SK-N-SH (cell line): Measurements from ENCODE around the gene ATP8A1. TPM values are rescaled to one million over a fixed set of nuclear protein-coding genes. Genes with fewer than 3 reads are reported as not detected.

Experiments used
- CTCF ChIA-PET: fragments of 300-600, 350-600 bp; formaldehyde crosslinking; extraction: SDS; loops from one replicate; lab custom pipeline; 2021; lab: Yijun Ruan, JAX
- POLR2A ChIA-PET: fragments of 350-600 bp; sonication (Branson Sonifier 250); formaldehyde crosslinking; extraction: SDS; loops from one replicate; lab custom pipeline; 2020; ENCODE audit warnings: antibody characterized with exemption, inconsistent platforms; lab: Yijun Ruan, JAX
- DNase-seq: peaks from one replicate; pipeline ENCODE4 v3.0.0; 2012
- H2AFZ ChIP-seq: fragments of 200-600 bp; sonication (generic); 2 replicates; pipeline ENCODE4 v1.8.1; 2016; ENCODE audit warnings: antibody characterized with exemption, mild to moderate bottlenecking, low read depth
- H3F3A ChIP-seq: fragments of 200-600 bp; sonication (generic); replicated peaks from 2 replicates; pipeline ENCODE3; 2016; ENCODE audit warnings: antibody characterized with exemption, mild to moderate bottlenecking; ENCODE audit not compliant: insufficient read depth
- H3K27ac ChIP-seq, 2 experiments: fragments of 200-500 bp in 1 of 2; fragments of 200-600 bp in 1 of 2; sonication (Bioruptor generic) in 1 of 2; sonication (generic), shearing (Covaris generic) in 1 of 2; 2 replicates each; pipeline versions ENCODE4 v1.5.1 to v1.6.1; 2014 to 2016; ENCODE audit warnings: low read depth in 2 of 2, inconsistent platforms in 1 of 2, low read length in 1 of 2, mild to moderate bottlenecking in 1 of 2, mixed read lengths in 1 of 2
- H3K27me3 ChIP-seq: fragments of 200-600 bp; sonication (generic), shearing (Covaris generic); 2 replicates; pipeline ENCODE4 v1.6.1; 2016; ENCODE audit warnings: mixed run types; ENCODE audit not compliant: insufficient read depth
- H3K36me3 ChIP-seq, 2 experiments: fragments of 200-500 bp in 1 of 2; fragments of 200-600 bp in 1 of 2; sonication (Bioruptor generic) in 1 of 2; sonication (generic) in 1 of 2; replicated peaks in 1 of 2; 2 replicates each; pipeline versions ENCODE3 to v1.5.1; 2014 to 2016; ENCODE audit warnings: low read length in 1 of 2, mild to moderate bottlenecking in 1 of 2; ENCODE audit not compliant: insufficient read depth in 2 of 2, control insufficient read depth in 1 of 2
- H3K4me1 ChIP-seq, 2 experiments: fragments of 200-500 bp in 1 of 2; fragments of 200-600 bp in 1 of 2; sonication (Bioruptor generic) in 1 of 2; sonication (generic), shearing (Covaris generic) in 1 of 2; 2 replicates each; pipeline versions ENCODE4 v1.5.1 to v1.6.1; 2014 to 2016; ENCODE audit warnings: low read depth in 1 of 2, low read length in 1 of 2, mixed run types in 1 of 2; ENCODE audit not compliant: insufficient read depth in 2 of 2, control insufficient read depth in 1 of 2
- H3K4me2 ChIP-seq: fragments of 200-600 bp; sonication (generic), shearing (Covaris generic); 2 replicates; pipeline ENCODE4 v1.6.1; 2017; ENCODE audit warnings: mixed run types
- H3K4me3 ChIP-seq, 2 experiments: fragments of 200-500 bp in 1 of 2; fragments of 200-600 bp in 1 of 2; sonication (Bioruptor generic) in 1 of 2; sonication (generic), shearing (Covaris generic) in 1 of 2; 2 replicates each; pipeline versions ENCODE4 v1.5.1 to v1.8.1; 2014 to 2016; ENCODE audit warnings: low read depth in 2 of 2, inconsistent platforms in 1 of 2, low read length in 1 of 2, mild to moderate bottlenecking in 1 of 2, mixed read lengths in 1 of 2, moderate library complexity in 1 of 2
- H3K79me2 ChIP-seq: fragments of 200-600 bp; sonication (generic); 2 replicates; pipeline ENCODE4 v1.8.1; 2017; ENCODE audit warnings: mild to moderate bottlenecking; ENCODE audit not compliant: insufficient read depth
- H3K9ac ChIP-seq: fragments of 200-600 bp; sonication (generic); 2 replicates; pipeline ENCODE4 v1.6.1; 2017; ENCODE audit warnings: mixed run types
- H3K9me2 ChIP-seq: fragments of 200-600 bp; sonication (generic); 2 replicates; pipeline ENCODE4 v1.6.1; 2017; ENCODE audit warnings: mixed run types
- H3K9me3 ChIP-seq: fragments of 200-600 bp; sonication (generic); 2 replicates; pipeline ENCODE4 v1.6.1; 2017; ENCODE audit warnings: mixed run types, mild to moderate bottlenecking, moderate library complexity
- H4K20me1 ChIP-seq: fragments of 200-600 bp; sonication (generic); 2 replicates; pipeline ENCODE4 v1.6.1; 2017; ENCODE audit warnings: mild to moderate bottlenecking, mixed run types; ENCODE audit not compliant: insufficient read depth
- ELF1 ChIP-seq: IDR thresholded peaks from 2 replicates; pipeline ENCODE4 v1.4.0; 2012
- FOSL2 ChIP-seq: IDR thresholded peaks from 2 replicates; pipeline ENCODE4 v1.4.0; 2012; ENCODE audit warnings: low read depth, mild to moderate bottlenecking, moderate library complexity, borderline replicate concordance
- FOXM1 ChIP-seq: IDR thresholded peaks from 2 replicates; pipeline ENCODE4 v1.4.0; 2012; ENCODE audit warnings: low read depth, mild to moderate bottlenecking
- GABPA ChIP-seq: IDR thresholded peaks from 2 replicates; pipeline ENCODE4 v1.4.0; 2012; ENCODE audit warnings: low read depth, mild to moderate bottlenecking
- JUND ChIP-seq: IDR thresholded peaks from 2 replicates; pipeline ENCODE4 v1.4.0; 2012
- MEF2A ChIP-seq: IDR thresholded peaks from 2 replicates; pipeline ENCODE4 v1.4.0; 2012; ENCODE audit warnings: low read depth, borderline replicate concordance
- NRF1 ChIP-seq: IDR thresholded peaks from 2 replicates; pipeline ENCODE4 v1.6.1; 2012; ENCODE audit warnings: low read depth, mild to moderate bottlenecking, low read length
- POLR2AphosphoS5 ChIP-seq: IDR thresholded peaks from 2 replicates; pipeline ENCODE4 v1.6.1; 2012; ENCODE audit warnings: low read depth, low read length
- RAD21 ChIP-seq: IDR thresholded peaks from 2 replicates; pipeline ENCODE4 v1.6.1; 2012; ENCODE audit warnings: mild to moderate bottlenecking, low read length
- RFX5 ChIP-seq: IDR thresholded peaks from 2 replicates; pipeline ENCODE4 v1.6.1; 2012; ENCODE audit warnings: mild to moderate bottlenecking, improper control_type of control experiment, low read length
- SMC3 ChIP-seq: IDR thresholded peaks from 2 replicates; pipeline ENCODE4 v1.6.1; 2012; ENCODE audit warnings: low read depth, low read length, improper control_type of control experiment
- TAF1 ChIP-seq: IDR thresholded peaks from 2 replicates; pipeline ENCODE4 v1.6.1; 2012; ENCODE audit warnings: low read depth, mild to moderate bottlenecking, low read length, moderate library complexity, borderline replicate concordance
- YY1 ChIP-seq: IDR thresholded peaks from 2 replicates; pipeline ENCODE4 v1.4.0; 2012; ENCODE audit warnings: low read depth, mild to moderate bottlenecking
- WGBS: methylation state at CpG from one replicate; pipeline ENCODE4 v1.1.6; 2017; ENCODE audit warnings: low lambda C conversion rate; 5-methylcytosine and 5-hydroxymethylcytosine counted together
- polyA plus RNA-seq, 3 experiments: library from polyadenylated mRNA; depleted of rRNA; stranded (reverse); fragments of >200 nt; gene quantifications; 2 replicates each; pipeline ENCODE4 v1.2.3, GENCODE V29; 2012
- TF ChIP-seq, protein P1 (sequence below): IDR thresholded peaks from 2 replicates; pipeline ENCODE4 v1.4.0; 2012; ENCODE audit warnings: low read depth
- TF ChIP-seq, protein P2 (sequence below): IDR thresholded peaks from 2 replicates; pipeline ENCODE4 v1.4.0; 2012; ENCODE audit warnings: low read depth, borderline replicate concordance
- TF ChIP-seq, protein P3 (sequence below): fragments of 150-350 bp; IDR thresholded peaks from 2 replicates; pipeline ENCODE4 v1.6.1; 2016; ENCODE audit warnings: mild to moderate bottlenecking, low read depth, low read length
- TF ChIP-seq, protein P4 (sequence below): IDR thresholded peaks from 2 replicates; pipeline ENCODE4; 2012

ATP8A1 gene
- polyA plus RNA-seq, 1 of the 3 experiments (the other 2 are of a cell fraction): 0.38 TPM

DNA sequence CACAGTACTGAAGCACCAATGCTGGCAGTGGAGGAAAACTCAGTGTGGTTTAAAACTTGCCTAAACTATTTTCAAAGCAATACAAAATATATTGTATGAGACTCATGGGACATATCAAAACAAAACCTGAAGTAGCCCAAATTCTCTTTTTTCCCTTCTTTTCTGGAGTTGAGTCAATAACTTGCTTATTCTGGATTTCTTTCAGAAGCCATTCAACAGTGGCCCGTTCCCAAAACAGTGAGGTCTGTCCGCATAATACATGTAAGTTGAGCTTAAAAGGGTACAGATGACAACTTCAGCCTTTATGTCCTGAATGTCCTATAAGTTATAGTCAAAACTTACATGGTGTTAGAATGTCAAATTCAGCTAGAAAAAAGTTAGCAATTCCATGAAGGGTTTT lies 158.9 kb downstream of the ATP8A1 start:
- Histone ChIP-seq H3K27me3 (no peaks in the 10 kb centered on the region), H3K9me3 (no peaks in the 10 kb centered on the region), H4K20me1 (no peaks in the 10 kb centered on the region), H3K4me3 (no peak overlapping the region), H3K27ac (no peak overlapping the region), H3K4me1 (peaks cover 0 to 9% of the 10 kb centered on the region in 2 experiments; a peak in 3 of 4 replicates), H3K4me2 (no peak overlapping the region), H3K9ac (no peak overlapping the region), H2AFZ (no peak overlapping the region), H3K9me2 (no peaks in the 10 kb centered on the region), H3K79me2 (no peaks in the 10 kb centered on the region), H3K36me3 (peaks cover 0 to 2% of the 10 kb centered on the region in 2 experiments), H3F3A (no peaks in the 10 kb centered on the region)
- CTCF ChIA-PET: interaction anchor here (1.1 to 1.8 kb wide), 5 partner anchors 10 to 126 kb away, joined by 3 to 9 read pairs (median 4); no protein-coding TSS in a partner anchor
- TF ChIP-seq, protein P1, sequence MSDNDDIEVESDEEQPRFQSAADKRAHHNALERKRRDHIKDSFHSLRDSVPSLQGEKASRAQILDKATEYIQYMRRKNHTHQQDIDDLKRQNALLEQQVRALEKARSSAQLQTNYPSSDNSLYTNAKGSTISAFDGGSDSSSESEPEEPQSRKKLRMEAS: no peak
- TF ChIP-seq SMC3: no peak
- TF ChIP-seq, protein P2, sequence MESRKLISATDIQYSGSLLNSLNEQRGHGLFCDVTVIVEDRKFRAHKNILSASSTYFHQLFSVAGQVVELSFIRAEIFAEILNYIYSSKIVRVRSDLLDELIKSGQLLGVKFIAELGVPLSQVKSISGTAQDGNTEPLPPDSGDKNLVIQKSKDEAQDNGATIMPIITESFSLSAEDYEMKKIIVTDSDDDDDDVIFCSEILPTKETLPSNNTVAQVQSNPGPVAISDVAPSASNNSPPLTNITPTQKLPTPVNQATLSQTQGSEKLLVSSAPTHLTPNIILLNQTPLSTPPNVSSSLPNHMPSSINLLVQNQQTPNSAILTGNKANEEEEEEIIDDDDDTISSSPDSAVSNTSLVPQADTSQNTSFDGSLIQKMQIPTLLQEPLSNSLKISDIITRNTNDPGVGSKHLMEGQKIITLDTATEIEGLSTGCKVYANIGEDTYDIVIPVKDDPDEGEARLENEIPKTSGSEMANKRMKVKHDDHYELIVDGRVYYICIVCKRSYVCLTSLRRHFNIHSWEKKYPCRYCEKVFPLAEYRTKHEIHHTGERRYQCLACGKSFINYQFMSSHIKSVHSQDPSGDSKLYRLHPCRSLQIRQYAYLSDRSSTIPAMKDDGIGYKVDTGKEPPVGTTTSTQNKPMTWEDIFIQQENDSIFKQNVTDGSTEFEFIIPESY: no peak
- TF ChIP-seq NRF1: no peak
- no peak for TF ChIP-seq GABPA
- TF ChIP-seq ELF1: no peak
- WGBS: 88% methylated on average over 2 of the region's 2 CpGs
- no peak for DNase-seq
- POLR2A ChIA-PET: no interaction called here

DNA sequence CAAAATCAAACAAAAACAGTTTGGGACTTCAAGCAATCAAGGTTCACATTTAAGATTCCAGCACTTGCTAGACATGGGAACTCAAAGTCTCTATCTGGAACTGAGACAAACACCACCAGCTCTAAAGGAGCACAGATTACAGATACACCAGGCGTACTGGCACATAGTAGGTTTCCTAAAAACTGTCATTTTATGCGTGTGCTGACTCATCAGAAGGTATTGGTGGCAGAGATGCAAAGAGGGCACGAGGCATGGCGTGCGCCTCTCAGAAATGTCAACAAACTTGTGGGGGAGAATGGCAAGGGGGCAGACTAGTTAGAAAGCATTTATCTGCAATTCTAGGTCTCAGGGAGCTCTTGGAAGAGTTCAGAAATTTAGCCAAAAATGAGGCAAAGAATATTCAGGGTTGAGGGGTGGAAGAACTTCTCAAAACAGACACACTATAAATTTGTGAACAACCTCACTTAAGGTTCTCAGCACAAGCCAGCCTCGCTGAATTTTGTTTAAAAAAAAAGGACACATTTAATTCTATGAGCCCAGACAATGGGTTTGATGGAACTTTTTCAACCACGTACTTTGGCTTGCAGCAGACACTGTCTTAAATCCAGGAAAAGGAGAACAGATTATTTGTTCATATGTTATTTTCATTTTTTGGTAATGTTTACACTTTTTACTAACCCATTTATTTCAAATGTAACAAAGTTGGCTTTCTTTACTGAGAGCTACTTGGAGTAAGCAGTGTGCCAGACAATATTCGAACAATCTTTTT lies 159.6 kb downstream of the ATP8A1 start:
- 66% methylated on average over 8 of the region's 8 CpGs for WGBS
- ChIA-PET POLR2A (no interaction called here), CTCF (interaction anchor here (0.7 to 1.8 kb wide), 4 partner anchors 10 to 126 kb away, joined by 3 to 6 read pairs (median 4); no protein-coding TSS in a partner anchor)
- Histone ChIP-seq H3K4me1 (peaks cover 0 to 8% of the 10 kb centered on the region in 2 experiments; a peak in 3 of 4 replicates), H4K20me1 (no peaks in the 10 kb centered on the region), H2AFZ (no peak overlapping the region), H3K27me3 (no peaks in the 10 kb centered on the region), H3K27ac (no peak overlapping the region), H3K36me3 (peaks cover 0 to 2% of the 10 kb centered on the region in 2 experiments), H3K4me2 (no peak overlapping the region), H3K79me2 (no peaks in the 10 kb centered on the region), H3K9me3 (no peaks in the 10 kb centered on the region), H3K9ac (no peak overlapping the region), H3K9me2 (no peaks in the 10 kb centered on the region), H3K4me3 (no peak overlapping the region), H3F3A (no peaks in the 10 kb centered on the region)
- TF ChIP-seq NRF1 (no peak), ELF1 (no peak), YY1 (no peak), POLR2AphosphoS5 (no peak), RFX5 (no peak), SMC3 (no peak), MEF2A (no peak), FOXM1 (no peak), RAD21 (no peak), GABPA (no peak), TAF1 (no peak), JUND (no peak), FOSL2 (no peak)
- TF ChIP-seq, protein P3, sequence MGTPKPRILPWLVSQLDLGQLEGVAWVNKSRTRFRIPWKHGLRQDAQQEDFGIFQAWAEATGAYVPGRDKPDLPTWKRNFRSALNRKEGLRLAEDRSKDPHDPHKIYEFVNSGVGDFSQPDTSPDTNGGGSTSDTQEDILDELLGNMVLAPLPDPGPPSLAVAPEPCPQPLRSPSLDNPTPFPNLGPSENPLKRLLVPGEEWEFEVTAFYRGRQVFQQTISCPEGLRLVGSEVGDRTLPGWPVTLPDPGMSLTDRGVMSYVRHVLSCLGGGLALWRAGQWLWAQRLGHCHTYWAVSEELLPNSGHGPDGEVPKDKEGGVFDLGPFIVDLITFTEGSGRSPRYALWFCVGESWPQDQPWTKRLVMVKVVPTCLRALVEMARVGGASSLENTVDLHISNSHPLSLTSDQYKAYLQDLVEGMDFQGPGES: no peak
- TF ChIP-seq, protein P4, sequence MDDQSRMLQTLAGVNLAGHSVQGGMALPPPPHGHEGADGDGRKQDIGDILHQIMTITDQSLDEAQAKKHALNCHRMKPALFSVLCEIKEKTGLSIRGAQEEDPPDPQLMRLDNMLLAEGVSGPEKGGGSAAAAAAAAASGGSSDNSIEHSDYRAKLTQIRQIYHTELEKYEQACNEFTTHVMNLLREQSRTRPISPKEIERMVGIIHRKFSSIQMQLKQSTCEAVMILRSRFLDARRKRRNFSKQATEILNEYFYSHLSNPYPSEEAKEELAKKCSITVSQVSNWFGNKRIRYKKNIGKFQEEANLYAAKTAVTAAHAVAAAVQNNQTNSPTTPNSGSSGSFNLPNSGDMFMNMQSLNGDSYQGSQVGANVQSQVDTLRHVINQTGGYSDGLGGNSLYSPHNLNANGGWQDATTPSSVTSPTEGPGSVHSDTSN: no peak
- no peak for DNase-seq
